Myocyte (in vitro differentiated cells): ENCODE results near the gene TSSC4. TPM values are rescaled to one million over a fixed set of nuclear protein-coding genes. Genes with fewer than 3 reads are reported as not detected.

ENCODE experiments used
- DNase-seq: peaks from one replicate; pipeline ENCODE4 v3.0.0-alpha.2; 2012; ENCODE audit warnings: low read depth
- total RNA-seq: library from RNA; depleted of rRNA; stranded (reverse); fragments of >200 nt; gene quantifications from 2 replicates; pipeline ENCODE4 v1.2.3, GENCODE V29; 2014

The TSSC4 gene
- total RNA-seq, 1 donor from 2014 or later: 43.3 TPM

DNA sequence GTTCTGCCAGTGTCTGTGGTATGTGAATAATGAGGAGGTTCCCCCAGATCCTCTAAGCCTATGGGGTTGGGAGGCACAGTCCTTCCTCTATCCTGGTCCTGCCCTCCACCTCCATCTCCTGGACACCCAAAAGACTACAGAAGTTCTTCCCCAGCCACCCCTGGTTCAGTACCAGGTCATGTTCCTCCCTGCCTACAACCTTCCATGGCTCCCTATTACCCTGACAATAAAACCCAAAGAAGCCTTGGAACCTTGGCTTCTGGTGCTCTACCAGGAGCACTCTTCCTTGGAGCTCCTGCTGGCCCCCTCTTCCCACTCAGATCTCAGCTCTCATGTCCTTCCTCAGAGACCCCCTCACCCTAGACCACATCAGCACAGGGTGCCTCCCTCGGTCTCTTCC, 30.8 kb downstream of the TSSC4 start:
- DNase-seq: no peak

DNA sequence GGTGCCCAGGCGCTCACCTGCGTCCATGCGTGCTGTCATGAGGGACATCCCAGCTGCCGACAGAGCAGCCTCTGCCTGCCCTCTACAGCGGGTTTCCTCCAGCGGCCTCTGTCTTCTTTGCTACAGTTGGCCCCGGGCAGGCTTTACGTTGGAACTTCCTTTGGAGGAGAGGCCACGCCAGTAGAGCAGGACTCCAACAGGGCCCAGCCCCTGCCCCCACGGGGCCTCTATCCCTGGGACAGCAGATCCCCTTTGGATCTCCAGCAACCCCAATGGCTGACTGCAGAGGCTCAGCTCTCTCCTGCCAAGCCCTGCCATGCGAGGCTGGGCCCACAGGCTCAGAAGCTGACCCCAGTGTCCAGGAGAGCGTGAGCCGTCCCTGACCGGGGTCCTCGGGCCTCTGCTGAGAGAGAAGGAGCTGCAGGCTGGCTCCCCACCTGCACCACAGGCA, 31.6 kb downstream of the TSSC4 start:
- DNase-seq: no peak

DNA sequence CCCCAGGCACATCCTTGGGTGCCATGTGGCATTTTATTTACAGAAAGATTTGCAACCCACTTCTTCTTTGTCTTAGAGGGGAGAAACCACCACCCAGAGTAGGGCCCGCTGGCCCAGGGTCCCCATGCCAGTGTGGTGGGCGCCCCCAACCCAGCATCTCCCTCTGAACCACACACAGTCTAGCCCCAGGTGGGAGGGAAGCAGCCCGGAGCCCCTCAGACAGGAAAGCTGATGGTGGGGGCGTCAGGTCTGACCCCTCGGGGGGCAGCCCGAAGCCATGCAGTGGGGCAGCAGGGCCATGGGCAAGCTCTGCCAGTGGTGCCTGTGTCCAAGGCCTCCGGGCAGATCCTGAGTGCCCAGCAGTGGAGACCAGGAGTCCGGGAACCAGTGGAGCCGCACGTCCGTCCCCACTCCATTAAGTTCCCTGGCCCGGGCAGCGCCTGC, 32.1 kb downstream of the TSSC4 start:
- DNase-seq: no peak

DNA sequence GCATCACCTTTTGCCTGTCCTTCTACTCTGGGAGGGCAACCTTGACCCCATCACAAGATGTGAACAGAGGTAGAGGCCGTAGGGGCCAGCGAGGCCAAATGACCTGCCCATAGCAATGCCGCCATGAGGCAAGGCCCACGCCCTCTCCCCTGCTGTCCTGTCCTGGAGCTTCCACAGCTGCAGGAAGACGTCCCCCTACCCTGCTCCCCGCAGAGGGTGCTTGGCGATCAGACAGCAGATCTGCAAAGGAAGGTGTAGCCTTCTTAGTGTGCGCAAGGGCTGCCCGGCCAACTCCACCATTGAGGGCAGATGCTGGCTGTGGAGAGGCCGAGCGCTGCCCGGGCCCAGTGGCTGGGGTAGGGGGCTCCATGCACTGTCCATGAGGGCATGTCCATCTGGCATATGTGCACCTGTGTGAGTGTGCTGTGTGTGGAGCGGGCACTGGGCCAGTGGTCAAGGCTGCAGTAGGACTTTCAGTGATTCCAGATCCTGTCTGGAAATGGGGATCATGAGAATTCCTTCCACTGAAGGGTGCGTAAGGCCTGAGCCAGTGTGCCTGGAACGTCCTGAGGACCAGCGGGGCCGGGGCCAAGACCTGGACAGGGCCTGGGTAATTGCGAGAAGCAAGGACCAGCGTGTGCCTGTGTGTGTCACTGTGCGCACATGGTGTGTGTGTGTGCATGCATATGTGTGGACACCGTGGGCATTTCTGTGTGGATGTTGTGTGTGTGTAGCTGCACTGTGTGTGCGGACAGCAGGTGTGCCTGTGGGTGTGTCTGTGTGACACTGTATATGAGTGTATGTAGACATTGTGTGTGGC, 32.8 kb downstream of the TSSC4 start:
- no peak for DNase-seq

DNA sequence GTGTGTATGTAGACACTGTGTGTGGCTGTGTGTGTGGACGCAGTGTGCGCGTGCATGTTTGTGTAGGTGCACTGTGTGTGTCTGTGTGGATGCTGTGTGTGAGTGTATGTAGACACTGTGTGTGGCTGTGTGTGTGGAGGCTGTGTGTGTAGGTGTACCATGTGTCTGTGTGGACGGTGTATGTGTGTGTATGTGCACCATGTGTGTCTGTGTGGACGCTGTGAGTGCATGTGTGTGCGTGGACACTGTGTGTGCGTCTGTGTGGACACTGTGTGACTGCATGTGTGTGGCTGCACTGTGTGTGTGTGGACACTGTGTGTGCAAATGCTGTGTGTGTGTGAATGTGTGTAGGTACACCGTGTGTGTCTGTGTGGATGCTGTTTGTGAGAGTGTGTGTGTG, 33.5 kb downstream of the TSSC4 start:
- no peak for DNase-seq

DNA sequence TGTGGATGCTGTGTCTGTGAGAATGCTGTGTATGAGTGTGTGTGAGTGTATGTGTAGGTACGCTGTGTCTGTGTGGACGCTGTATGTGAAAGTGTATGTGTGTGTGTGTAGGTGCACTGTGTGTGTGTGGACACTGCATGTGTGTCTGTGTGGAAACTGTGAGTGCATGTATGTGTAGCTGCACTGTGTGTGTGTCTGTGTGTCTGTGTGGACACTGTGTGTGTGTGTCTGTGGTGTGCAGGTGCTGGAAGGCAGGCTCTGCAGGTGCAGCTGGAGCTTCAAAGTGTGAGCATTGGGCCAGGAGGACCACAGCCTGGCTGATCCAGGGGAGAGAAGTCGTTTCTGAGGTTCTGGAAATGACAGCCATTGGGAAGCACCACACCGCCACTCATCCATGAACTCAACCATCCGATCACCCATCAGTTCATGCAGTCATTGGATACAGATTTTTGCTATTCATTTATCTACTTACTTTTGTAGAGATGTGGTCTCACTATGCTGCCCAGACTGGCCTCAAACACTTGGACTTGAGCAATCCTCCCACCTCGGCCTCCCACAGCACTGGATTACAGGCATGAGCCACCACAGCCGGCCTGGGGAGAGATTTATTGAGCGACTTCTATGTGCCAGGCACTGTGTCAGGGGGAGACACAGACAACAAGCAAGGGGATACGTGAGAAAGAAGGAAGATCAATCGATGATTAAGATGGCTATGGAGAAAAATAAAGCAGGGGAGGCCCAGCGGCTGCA, 34.1 kb downstream of the TSSC4 start:
- DNase-seq: no peak

DNA sequence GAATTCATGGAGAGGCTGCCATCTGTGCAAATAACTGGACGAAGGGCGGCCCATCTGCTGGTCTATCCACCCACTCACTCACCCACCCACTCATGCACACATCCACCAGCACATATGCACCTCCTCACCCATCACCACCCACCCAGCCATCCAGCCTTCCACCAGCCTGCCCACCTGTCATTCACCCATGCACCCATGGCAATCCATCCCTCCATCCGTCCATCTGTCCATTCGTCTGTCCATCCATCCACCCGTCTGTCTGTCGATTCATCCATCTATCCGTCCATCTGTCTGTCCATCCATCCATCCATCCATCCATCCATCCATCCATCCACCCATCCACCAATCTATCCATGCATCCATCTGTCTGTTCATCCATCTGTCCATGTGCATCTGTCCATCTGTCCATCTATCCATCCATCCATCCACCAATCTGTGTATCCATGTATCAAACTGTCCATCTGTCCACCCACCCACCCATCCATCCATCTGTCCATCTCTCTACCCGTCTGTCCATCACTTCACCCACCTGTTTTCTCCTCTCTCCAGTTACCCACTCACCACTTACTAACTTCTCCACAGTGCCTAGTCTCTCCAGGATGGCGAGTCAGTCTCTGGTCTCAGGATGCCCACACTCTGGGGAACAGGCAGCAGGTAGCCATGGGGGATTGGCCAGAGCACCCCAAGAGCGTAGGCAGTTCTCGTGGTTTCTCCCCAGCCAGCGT, 34.9 kb downstream of the TSSC4 start:
- DNase-seq: no peak

DNA sequence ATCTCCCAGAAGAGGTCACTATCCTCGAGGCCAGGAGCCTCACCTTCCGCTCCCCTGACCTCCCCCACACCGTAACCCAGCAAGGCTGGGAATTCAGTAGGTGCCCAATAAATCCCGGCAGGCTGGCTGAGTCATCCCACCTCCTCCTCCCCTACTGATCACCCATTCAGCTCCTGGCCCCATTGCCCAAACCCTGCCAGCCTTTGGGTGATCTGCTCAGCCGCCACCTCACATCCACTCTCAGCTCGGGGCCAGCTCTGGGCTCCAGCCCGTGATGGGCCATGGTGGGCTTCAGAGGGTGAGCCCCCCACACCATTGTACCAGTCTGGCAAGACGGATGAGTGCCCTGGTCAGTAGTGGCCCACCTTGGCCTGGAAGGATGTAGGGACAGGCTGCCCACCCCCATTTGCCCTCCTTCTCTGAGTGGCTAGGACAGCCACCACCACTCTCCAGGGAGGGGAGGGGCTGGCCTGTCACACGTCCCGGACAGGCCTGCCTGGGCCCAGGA, 35.5 kb downstream of the TSSC4 start:
- DNase-seq: no peak

DNA sequence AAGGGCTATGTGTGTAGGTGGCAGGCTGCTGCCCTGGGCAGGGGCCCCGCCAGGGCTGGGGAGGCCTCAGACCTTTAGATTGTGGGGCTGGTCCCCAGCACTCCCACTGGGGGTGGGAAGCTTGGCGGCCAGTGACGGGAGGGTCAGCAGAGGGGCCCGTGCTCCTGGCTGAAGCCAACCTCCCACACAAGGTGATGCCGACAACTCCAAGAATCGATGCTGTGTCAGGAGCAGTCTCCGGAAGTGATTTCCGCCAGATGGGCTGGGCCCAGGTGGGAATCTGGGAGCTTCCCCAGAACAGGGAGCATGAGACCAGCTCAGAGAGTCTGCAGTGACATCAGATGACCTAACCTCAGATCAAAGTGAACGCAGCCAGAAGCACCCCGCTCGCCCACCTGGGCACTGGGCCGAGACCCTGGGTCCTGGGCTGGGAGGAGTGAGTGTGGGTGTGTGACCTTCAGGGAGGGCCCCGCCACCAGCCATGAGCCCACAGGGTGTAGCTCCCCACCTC, 36.0 kb downstream of the TSSC4 start:
- no peak for DNase-seq

DNA sequence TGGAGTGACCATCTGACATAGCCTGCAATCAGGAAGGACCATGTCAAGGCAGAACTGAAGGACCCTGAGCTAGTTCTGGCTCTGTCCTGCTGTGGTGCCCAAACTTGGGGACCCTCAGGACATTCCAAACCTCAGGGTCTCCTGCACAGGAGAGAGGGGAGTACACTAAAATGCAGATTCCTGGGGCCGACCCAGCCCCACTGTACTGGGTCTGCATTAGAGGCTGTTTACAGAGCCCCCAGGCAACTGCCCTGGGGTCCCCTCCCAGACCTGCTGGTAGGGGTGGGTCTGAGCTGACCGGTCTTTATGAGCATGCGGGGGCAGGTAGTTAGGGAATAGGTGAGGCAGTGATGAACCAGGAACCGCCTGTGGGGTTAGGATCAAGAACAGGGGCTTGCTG, 37.0 kb downstream of the TSSC4 start:
- no peak for DNase-seq

DNA sequence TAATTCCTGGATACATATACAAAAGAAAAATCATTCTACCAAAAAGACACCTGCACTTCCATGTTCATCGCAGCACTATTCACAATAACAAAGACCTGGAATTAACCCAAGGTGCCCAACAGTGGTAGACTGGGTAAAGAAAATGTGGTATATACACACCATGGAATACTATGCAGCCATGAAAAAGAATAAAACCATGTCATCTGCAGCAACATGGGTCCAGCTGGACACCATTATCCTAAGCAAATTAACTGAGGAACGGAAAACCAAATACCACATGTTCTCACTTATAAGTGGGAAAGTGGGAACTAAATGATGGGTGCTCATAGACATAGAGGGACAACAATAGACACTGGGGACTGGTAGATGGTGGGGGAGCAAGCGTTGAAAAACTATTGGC, 39.3 kb downstream of the TSSC4 start:
- no peak for DNase-seq

DNA sequence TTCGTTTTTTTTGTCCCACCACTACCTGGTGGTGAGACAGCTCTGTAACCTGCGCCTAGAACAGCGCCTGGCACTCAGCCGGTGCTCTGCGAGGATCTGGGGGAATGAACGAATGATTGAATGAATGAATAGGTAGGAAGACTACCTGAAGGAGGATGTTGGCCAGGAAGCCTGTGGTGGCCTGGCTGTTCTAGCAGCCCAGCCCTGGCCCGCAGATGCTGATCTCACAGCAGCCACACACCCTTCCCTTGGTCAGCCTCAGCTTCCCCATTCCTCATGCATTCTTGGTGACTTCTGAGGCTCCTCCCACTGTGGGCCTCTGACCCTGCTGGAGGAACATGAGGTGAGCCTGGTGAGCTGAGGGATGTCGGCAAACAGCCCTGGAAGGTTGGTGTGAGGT, 40.1 kb downstream of the TSSC4 start:
- no peak for DNase-seq

DNA sequence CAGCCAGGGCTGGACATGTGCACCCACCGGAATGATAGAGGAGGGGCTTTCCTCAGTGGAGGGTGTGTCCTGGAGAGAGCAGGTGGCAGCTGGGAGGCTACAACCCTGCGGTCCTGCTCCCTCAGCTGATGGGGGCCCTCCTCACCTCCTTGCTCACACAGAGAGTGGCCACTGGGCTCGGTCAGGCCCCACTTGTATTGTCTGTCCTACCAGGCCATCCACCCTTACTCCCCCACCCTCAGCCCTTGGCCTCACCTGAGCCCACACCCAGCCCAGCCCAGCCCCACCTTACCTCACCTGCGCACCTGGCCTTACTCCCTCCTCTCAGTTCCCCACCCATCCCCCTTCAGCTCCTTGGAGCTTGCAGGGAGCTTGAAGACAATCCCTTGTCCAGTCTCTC, 40.6 kb downstream of the TSSC4 start:
- no peak for DNase-seq

DNA sequence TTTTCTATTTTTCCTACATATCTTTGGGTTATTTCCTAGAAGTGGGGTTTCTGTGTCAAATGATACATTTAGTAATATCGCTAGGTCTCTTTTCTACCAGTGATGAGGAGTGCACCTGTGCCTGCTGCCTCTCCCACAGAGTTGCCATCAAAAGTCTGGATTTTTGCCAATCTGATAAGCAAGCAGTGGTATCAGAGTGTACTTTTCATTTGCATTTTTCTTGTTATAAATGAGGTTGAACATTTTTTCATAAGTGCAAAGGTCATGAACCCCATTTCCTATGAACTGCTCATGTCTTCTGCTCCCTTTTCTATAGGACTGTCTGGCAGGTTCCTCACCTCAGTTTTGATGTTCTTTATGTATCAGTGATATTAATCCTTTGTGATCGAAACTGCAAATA, 42.0 kb downstream of the TSSC4 start:
- DNase-seq: no peak

DNA sequence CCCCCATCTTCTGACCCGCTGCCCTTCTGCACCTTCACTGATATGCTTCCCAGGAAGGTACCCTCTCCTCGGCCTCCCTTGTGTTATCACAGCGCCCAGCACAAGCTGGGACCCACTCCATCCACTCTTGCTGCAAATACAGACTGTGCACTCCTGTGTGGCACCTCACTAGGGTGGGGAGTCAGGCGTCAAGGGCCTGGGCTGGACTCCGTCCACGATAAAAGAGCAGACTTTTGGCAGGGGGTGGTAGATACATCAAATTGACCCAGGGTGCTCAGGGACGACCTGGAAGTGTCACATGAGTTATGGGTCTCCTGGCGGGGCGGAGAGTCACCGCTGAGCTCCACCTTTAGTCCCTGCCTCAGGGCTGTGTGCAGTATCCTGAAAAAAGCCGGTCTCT, 42.9 kb downstream of the TSSC4 start:
- DNase-seq: no peak

DNA sequence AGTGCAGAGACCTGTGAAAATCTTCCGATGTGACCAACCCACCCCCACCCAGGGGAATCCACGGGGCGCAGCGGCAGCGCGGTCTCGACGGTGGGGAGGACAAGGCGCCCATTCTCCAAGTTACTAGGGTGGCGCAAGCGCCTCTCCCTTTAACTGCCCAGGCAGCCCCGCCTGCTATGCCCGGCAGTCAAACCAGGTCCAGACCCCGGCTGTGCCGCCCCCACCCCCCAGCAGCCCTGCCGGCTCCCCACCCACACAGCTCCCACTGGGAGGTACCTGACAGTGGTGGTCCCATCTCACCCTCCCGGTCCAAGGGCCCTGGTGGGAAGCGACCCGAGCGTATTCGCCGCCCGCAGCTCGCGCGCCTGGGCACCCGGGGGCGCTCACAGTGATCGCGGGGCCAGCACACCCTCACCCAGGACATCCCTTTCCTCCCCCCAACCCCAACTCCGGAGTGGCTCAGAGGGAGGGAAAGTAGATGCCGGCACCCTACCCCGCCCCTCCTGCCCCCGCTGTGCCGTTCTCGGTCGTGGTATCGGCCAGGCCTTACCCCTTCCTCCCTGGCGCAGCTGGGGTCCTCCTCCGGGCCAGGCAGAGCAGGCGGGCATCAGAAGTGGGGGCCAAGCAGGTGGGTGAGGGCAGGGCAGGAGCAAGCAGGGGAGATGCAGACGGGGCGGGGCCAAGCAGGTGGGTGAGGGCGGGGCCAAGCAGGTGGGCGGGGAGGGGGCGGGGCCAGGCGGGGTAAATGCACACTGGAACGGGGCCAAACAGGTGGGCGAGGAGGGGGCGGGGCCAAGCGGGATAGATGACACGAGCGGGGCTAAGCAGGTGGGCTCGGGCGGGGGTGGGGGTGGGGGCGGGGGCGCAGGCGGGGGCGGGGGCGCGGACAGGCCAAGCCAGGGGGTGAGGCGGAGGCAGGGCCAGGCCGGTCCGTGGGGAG, 43.6 kb downstream of the TSSC4 start, which contains the start of gene TRPM5:
TSS of gene TRPM5 (minus strand) at position 634 of the 940 bp plus-strand sequence. CDS start 21,478 bp downstream, outside the sequence.
- no peak for DNase-seq

DNA sequence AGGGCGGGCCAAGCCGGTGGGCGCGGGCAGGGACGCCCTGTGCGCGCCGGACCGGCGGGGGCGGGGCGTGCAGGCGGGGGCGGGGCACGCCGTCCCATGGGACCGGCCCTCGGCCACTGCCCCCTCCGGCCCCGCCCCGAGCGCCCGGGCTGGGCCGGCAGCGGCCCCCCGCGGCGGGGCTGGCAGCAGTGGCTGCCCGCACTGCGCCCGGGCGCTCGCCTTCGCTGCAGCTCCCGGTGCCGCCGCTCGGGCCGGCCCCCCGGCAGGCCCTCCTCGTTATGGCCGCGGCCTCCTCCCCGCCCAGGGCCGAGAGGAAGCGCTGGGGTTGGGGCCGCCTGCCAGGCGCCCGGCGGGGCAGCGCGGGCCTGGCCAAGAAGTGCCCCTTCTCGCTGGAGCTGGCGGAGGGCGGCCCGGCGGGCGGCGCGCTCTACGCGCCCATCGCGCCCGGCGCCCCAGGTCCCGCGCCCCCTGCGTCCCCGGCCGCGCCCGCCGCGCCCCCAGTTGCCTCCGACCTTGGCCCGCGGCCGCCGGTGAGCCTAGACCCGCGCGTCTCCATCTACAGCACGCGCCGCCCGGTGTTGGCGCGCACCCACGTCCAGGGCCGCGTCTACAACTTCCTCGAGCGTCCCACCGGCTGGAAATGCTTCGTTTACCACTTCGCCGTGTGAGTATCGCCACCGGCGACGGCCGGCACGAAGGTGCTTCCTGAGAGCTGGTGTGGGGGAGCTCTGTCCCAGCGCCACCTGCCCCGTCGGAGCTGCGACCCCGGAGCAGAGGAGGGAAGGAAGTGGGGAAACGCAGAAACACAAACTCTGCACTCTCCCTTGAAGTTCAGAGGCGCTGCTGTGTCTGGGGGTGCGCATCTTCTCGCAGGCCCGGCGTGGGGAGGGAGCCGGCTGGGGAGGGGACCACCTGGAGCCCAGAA, 44.5 kb downstream of the TSSC4 start, which contains the start of gene KCNQ1:
TSS of gene KCNQ1 (plus strand) at position 188 of the 925 bp plus-strand sequence. CDS start at position 279, 91 bp downstream.
- no peak for DNase-seq

DNA sequence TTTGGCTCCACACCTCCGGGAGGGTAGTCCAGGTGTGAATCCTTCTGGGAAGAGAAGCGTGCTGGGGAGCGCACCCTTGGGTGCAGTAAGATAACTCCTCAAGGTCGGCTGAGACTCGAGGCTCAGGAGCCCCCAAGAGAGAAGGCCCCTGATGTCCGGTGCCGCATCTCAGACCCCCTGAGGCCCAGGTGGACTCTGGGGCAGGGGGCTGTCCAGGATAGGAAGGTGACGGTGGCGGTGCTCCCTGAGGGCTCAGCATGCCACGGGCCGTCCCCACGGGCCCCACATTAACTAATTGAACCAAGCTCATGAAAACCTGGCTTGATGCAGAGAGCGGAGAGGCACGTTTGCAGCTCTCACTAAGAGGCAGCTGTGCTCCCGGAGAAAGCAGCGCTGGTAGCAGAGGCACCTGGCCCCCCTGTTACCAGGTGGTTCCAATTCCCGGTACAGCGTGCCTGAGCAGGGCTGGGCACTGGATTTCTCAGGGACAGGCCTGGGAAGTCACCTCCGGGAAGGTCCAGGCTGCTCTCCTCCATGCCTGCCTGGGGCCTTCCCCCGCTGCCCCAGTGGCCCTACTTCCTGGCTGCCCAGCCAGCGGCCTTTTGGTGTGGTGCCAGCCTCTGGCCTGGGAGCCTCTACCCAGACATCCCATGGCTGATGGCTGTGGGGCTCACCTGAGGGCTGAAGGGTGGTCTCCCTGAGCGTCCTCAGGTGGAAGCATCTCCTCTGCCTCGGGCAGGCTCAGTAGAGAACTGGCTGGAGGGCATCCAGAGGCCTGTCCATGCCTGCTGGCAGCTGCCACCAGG, 45.4 kb downstream of the TSSC4 start:
- DNase-seq: no peak
